ENCODE measurements around the gene AP3B1.
"Not testable (repeated sequence)": the region's sequence is repeated elsewhere in the genome, so short reads cannot be mapped to it uniquely, and the experiment has no call there.

AP3B1 gene

GRCh38 chr5:78078858-78079257 lies 215.6 kb downstream of the AP3B1 start:
- ChIA-PET POLR2A (no interaction called here), CTCF (no interaction called here)
- H3K4me3 ChIP-seq (ENCODE audit: low read depth, low read length) = no peak overlapping the region
- no peak for DNase-seq (ENCODE audit: low read depth, low spot score)
- TF ChIP-seq, protein P1, sequence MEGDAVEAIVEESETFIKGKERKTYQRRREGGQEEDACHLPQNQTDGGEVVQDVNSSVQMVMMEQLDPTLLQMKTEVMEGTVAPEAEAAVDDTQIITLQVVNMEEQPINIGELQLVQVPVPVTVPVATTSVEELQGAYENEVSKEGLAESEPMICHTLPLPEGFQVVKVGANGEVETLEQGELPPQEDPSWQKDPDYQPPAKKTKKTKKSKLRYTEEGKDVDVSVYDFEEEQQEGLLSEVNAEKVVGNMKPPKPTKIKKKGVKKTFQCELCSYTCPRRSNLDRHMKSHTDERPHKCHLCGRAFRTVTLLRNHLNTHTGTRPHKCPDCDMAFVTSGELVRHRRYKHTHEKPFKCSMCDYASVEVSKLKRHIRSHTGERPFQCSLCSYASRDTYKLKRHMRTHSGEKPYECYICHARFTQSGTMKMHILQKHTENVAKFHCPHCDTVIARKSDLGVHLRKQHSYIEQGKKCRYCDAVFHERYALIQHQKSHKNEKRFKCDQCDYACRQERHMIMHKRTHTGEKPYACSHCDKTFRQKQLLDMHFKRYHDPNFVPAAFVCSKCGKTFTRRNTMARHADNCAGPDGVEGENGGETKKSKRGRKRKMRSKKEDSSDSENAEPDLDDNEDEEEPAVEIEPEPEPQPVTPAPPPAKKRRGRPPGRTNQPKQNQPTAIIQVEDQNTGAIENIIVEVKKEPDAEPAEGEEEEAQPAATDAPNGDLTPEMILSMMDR (IDR thresholded peaks at IDR 0.05; ENCODE audit: insufficient read depth, low read length, missing control alignments) = no peak

GRCh38 chr5:78077369-78078068 lies 217.0 kb downstream of the AP3B1 start:
- CTCF ChIA-PET = no interaction called here
- TF ChIP-seq, protein P1 (IDR thresholded peaks at IDR 0.05; ENCODE audit: insufficient read depth, low read length, missing control alignments) = no peak
- no peak for DNase-seq (ENCODE audit: low read depth, low spot score)
- POLR2A ChIA-PET = no interaction called here
- no peak overlapping the region for H3K4me3 ChIP-seq (ENCODE audit: low read depth, low read length)

- ChIA-PET POLR2A (no interaction called here), CTCF (no interaction called here)
- TF ChIP-seq, protein P1 (IDR thresholded peaks at IDR 0.05; ENCODE audit: insufficient read depth, low read length, missing control alignments) = no peak
- H3K4me3 ChIP-seq (ENCODE audit: low read depth, low read length) = no peak overlapping the region
- no peak for DNase-seq (ENCODE audit: low read depth, low spot score)
Observed at GRCh38 chr5:78076351-78076750, 218.1 kb downstream of the AP3B1 start.

- no peak overlapping the region for H3K4me3 ChIP-seq (ENCODE audit: low read depth, low read length)
- no peak for DNase-seq (ENCODE audit: low read depth, low spot score)
- TF ChIP-seq, protein P1 (IDR thresholded peaks at IDR 0.05; ENCODE audit: insufficient read depth, low read length, missing control alignments) = no peak
- CTCF ChIA-PET = no interaction called here
- POLR2A ChIA-PET = no interaction called here
Observed at GRCh38 chr5:78075301-78075700, 219.2 kb downstream of the AP3B1 start.

GRCh38 chr5:78070691-78071090 lies 223.8 kb downstream of the AP3B1 start:
- CTCF ChIA-PET; H3K4me3 ChIP-seq (ENCODE audit: low read depth, low read length); DNase-seq (ENCODE audit: low read depth, low spot score); POLR2A ChIA-PET: not testable (repeated sequence)

DNA sequence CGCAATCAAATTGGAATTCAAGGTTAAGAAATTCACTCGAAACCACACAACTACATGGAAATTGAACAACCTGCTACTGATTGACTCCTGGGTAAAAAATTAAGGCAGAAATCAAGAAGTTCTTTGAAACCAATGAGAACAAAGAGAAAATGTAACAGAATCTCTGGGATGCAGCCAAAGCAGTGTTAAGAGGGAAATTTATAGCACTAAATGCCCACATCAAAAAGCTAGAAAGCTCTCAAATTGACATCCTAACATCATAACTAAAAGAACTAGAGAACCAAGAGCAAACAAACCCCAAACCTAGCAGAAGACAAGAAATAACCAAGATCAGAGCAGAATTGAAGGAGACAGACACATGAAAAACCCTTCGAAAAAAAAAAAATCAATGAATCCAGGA lies 226.9 kb downstream of the AP3B1 start:
- CTCF ChIA-PET = not testable (repeated sequence)

GRCh38 chr5:78066722-78067121 lies 227.8 kb downstream of the AP3B1 start:
- CTCF ChIA-PET; POLR2A ChIA-PET; DNase-seq (ENCODE audit: low read depth, low spot score); H3K4me3 ChIP-seq (ENCODE audit: low read depth, low read length): not testable (repeated sequence)

More for the DNA sequence above, 226.9 kb downstream of the AP3B1 start:
- POLR2A ChIA-PET; DNase-seq (ENCODE audit: low read depth, low spot score); H3K4me3 ChIP-seq (ENCODE audit: low read depth, low read length): not testable (repeated sequence)

- POLR2A ChIA-PET = no interaction called here
Observed at GRCh38 chr5:78065663-78066062, 228.8 kb downstream of the AP3B1 start.

More at GRCh38 chr5:78065663-78066062, 228.8 kb downstream of the AP3B1 start:
- H3K4me3 ChIP-seq (ENCODE audit: low read depth, low read length) = no peak overlapping the region
- DNase-seq (ENCODE audit: low read depth, low spot score) = no peak
- CTCF ChIA-PET = interaction anchor here (1.5 kb wide), 1 partner anchor 13 kb away, joined by 4 read pairs; no protein-coding TSS in a partner anchor
- TF ChIP-seq, protein P1 (IDR thresholded peaks at IDR 0.05; ENCODE audit: insufficient read depth, low read length, missing control alignments) = no peak
